Measurements from ENCODE around the gene SLC45A2. TPM values are rescaled to one million over a fixed set of nuclear protein-coding genes. Genes with fewer than 3 reads are reported as not detected.

The SLC45A2 gene
- total RNA-seq, 1 experiment from 2014 or later, result not detected

DNA sequence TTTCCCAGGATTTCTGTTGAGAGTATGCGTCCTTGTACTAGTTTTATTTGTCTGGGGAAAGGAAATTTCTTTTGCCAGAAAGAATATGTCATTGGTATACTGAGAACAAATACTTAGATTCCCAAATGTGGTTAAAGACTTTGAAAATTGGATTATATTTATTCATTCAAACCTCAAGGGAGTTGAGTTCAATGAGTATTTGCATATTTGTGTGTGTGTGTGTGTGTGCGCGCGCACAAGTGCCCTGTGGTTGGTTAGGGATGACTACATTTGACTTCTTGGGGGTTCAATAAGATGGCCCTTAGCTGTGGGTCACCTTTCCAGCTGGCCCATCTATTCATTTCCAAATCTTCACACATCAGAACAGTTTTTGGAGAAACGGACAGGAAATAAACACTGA is 43.4 kb downstream of the SLC45A2 start:
- Histone ChIP-seq H3K27ac (ENCODE audit: low read length) (no peak overlapping the region), H3K27me3 (ENCODE audit: control insufficient read depth, insufficient read depth, low read length) (peaks cover 11% of the 10 kb centered on the region), H3K4me1 (ENCODE audit: control insufficient read depth, insufficient read depth, low read length) (no peaks in the 10 kb centered on the region), H3K9me3 (ENCODE audit: control insufficient read depth, insufficient read depth, low read depth, low read length) (no peaks in the 10 kb centered on the region), H3K36me3 (ENCODE audit: control insufficient read depth, insufficient read depth, low read length) (no peaks in the 10 kb centered on the region), H3K4me3 (ENCODE audit: low read depth in 2 of 2, low read length in 2 of 2) (no peak overlapping the region)
- CTCF ChIA-PET, result no interaction called here
- in situ Hi-C loops (cut with HindIII; ENCODE audit: low pct_unique_long_range_greater_than_20kb, low sequenced_read_pairs) (no loop called here), intact Hi-C loops (cut with micrococcal nuclease; ENCODE audit: unreplicated experiment) (no loop called here)
- ATAC-seq, result no peak
- no peak for TF ChIP-seq SIN3A (IDR thresholded peaks at IDR 0.05; ENCODE audit: borderline replicate concordance, insufficient read depth, low read depth, low read length)
- TF ChIP-seq, protein P1, sequence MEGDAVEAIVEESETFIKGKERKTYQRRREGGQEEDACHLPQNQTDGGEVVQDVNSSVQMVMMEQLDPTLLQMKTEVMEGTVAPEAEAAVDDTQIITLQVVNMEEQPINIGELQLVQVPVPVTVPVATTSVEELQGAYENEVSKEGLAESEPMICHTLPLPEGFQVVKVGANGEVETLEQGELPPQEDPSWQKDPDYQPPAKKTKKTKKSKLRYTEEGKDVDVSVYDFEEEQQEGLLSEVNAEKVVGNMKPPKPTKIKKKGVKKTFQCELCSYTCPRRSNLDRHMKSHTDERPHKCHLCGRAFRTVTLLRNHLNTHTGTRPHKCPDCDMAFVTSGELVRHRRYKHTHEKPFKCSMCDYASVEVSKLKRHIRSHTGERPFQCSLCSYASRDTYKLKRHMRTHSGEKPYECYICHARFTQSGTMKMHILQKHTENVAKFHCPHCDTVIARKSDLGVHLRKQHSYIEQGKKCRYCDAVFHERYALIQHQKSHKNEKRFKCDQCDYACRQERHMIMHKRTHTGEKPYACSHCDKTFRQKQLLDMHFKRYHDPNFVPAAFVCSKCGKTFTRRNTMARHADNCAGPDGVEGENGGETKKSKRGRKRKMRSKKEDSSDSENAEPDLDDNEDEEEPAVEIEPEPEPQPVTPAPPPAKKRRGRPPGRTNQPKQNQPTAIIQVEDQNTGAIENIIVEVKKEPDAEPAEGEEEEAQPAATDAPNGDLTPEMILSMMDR (IDR thresholded peaks at IDR 0.05), result no peak
- no peak for TF ChIP-seq TCF7L2 (IDR thresholded peaks at IDR 0.05; ENCODE audit: low read depth, low read length)
- TF ChIP-seq POLR2AphosphoS5 (IDR thresholded peaks at IDR 0.05; ENCODE audit: low read depth, low read length), result no peak
- TF ChIP-seq, protein P2, sequence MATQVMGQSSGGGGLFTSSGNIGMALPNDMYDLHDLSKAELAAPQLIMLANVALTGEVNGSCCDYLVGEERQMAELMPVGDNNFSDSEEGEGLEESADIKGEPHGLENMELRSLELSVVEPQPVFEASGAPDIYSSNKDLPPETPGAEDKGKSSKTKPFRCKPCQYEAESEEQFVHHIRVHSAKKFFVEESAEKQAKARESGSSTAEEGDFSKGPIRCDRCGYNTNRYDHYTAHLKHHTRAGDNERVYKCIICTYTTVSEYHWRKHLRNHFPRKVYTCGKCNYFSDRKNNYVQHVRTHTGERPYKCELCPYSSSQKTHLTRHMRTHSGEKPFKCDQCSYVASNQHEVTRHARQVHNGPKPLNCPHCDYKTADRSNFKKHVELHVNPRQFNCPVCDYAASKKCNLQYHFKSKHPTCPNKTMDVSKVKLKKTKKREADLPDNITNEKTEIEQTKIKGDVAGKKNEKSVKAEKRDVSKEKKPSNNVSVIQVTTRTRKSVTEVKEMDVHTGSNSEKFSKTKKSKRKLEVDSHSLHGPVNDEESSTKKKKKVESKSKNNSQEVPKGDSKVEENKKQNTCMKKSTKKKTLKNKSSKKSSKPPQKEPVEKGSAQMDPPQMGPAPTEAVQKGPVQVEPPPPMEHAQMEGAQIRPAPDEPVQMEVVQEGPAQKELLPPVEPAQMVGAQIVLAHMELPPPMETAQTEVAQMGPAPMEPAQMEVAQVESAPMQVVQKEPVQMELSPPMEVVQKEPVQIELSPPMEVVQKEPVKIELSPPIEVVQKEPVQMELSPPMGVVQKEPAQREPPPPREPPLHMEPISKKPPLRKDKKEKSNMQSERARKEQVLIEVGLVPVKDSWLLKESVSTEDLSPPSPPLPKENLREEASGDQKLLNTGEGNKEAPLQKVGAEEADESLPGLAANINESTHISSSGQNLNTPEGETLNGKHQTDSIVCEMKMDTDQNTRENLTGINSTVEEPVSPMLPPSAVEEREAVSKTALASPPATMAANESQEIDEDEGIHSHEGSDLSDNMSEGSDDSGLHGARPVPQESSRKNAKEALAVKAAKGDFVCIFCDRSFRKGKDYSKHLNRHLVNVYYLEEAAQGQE (IDR thresholded peaks at IDR 0.05; ENCODE audit: insufficient read depth in 1 of 2, low read depth in 2 of 2, low read length in 1 of 2), result no peak
- POLR2A ChIA-PET, result no interaction called here
- DNase-seq (ENCODE audit: low read depth, low spot score), result no peak
- BruUV-seq (replicated peaks), result no TSS peak

- no peak for ATAC-seq
- intact Hi-C loops (cut with micrococcal nuclease; ENCODE audit: unreplicated experiment), result loop anchor here (10.0 kb wide), 2 partner anchors 355 to 465 kb away; no protein-coding TSS in a partner anchor
Measured at GRCh38 chr5:33939556-33940262, 44.8 kb downstream of the SLC45A2 start.

More at GRCh38 chr5:33939556-33940262, 44.8 kb downstream of the SLC45A2 start:
- TF ChIP-seq, protein P2 (IDR thresholded peaks at IDR 0.05; ENCODE audit: insufficient read depth in 1 of 2, low read depth in 2 of 2, low read length in 1 of 2), result no peak
- no peak for TF ChIP-seq TCF7L2 (IDR thresholded peaks at IDR 0.05; ENCODE audit: low read depth, low read length)
- TF ChIP-seq, protein P1 (IDR thresholded peaks at IDR 0.05), result no peak
- no peak overlapping the region for H3K27ac ChIP-seq (ENCODE audit: low read length)
- in situ Hi-C loops (cut with HindIII; ENCODE audit: low pct_unique_long_range_greater_than_20kb, low sequenced_read_pairs), result no loop called here
- no peak for DNase-seq (ENCODE audit: low read depth, low spot score)
- CTCF ChIA-PET, result no interaction called here
- H3K9me3 ChIP-seq (ENCODE audit: control insufficient read depth, insufficient read depth, low read depth, low read length), result no peaks in the 10 kb centered on the region
- no peaks in the 10 kb centered on the region for H3K4me1 ChIP-seq (ENCODE audit: control insufficient read depth, insufficient read depth, low read length)
- no peaks in the 10 kb centered on the region for H3K36me3 ChIP-seq (ENCODE audit: control insufficient read depth, insufficient read depth, low read length)
- no TSS peak for BruUV-seq (replicated peaks)
- H3K27me3 ChIP-seq (ENCODE audit: control insufficient read depth, insufficient read depth, low read length), result peaks cover 15% of the 10 kb centered on the region
- H3K4me3 ChIP-seq (ENCODE audit: low read depth in 2 of 2, low read length in 2 of 2), result no peak overlapping the region
- POLR2A ChIA-PET, result no interaction called here

Measured in Panc1 (cell line).